Measurements from ENCODE around the gene P4HB.

The P4HB gene

GRCh38 chr17:81821147-81821546 is 39.2 kb downstream of the P4HB start:
- CTCF ChIA-PET: interaction anchor here (0.7 to 1.8 kb wide), 4 partner anchors 12 to 314 kb away, joined by 3 to 12 read pairs (median 5); partner anchors contain the start of genes MCRIP1 and PPP1R27
- peaks cover 10% of the 10 kb centered on the region for H3K4me1 ChIP-seq (ENCODE audit: control insufficient read depth, insufficient read depth, low read length)
- POLR2A ChIA-PET: interaction anchor here (0.7 to 2.1 kb wide), 6 partner anchors 12 to 118 kb away, joined by 3 to 9 read pairs (median 4); partner anchors contain the start of genes MCRIP1 and MRPL12
- no peak overlapping the region for H3K4me3 ChIP-seq (ENCODE audit: low read depth, low read length)
- peaks cover 0 to 10% of the 10 kb centered on the region in 2 experiments; a peak in 1 of 3 replicates for H3K36me3 ChIP-seq (ENCODE audit: control insufficient read depth in 2 of 2, insufficient read depth in 1 of 2, low read length in 2 of 2)
- no peaks in the 10 kb centered on the region for H3K9me3 ChIP-seq (ENCODE audit: control insufficient read depth, insufficient read depth, low read depth, low read length)
- 0 out of 2 replicates have a peak overlapping the region, but pooled peaks have one; percentile 44 for H3K27ac ChIP-seq (ENCODE audit: extremely low read depth, low read depth, low read length)
- TF ChIP-seq KLF1 (tag by site-specific recombination; IDR thresholded peaks at IDR 0.05) (peak; percentile 4; the same call in 1 of the 2 replicates), PRDM4 (tag by site-specific recombination; IDR thresholded peaks at IDR 0.05) (no peak), ZNF677 (tag by site-specific recombination; IDR thresholded peaks at IDR 0.05) (no peak), SCRT2 (tag by site-specific recombination; IDR thresholded peaks at IDR 0.05) (peak; percentile 42; the same call in 1 of the 2 replicates), ZBTB10 (tag by site-specific recombination; IDR thresholded peaks at IDR 0.05) (0 out of 2 replicates have a peak, but pooled peaks have one; percentile 10), KLF17 (tag by site-specific recombination; IDR thresholded peaks at IDR 0.05) (0 out of 2 replicates have a peak, but pooled peaks have one; percentile 18), PRDM6 (tag by site-specific recombination; IDR thresholded peaks at IDR 0.05) (no peak), ZNF221 (tag by site-specific recombination; IDR thresholded peaks at IDR 0.05; ENCODE audit: borderline replicate concordance) (no peak), GLIS2 (tag by site-specific recombination; IDR thresholded peaks at IDR 0.05) (0 out of 2 replicates have a peak, but pooled peaks have one; percentile 10)

- ChIA-PET POLR2A (interaction anchor here (0.6 to 1.1 kb wide), 4 partner anchors 13 to 140 kb away, joined by 3 to 5 read pairs (median 4); partner anchors contain the start of gene MCRIP1), CTCF (no interaction called here)
- no peaks in the 10 kb centered on the region for H3K9me3 ChIP-seq (ENCODE audit: control insufficient read depth, insufficient read depth, low read depth, low read length)
- H3K36me3 ChIP-seq (ENCODE audit: control insufficient read depth in 2 of 2, insufficient read depth in 1 of 2, low read length in 2 of 2): peaks cover 0 to 10% of the 10 kb centered on the region in 2 experiments; a peak in 1 of 3 replicates
- peak; percentile 3; the same call in 1 of the 2 replicates for TF ChIP-seq GLIS2 (tag by site-specific recombination; IDR thresholded peaks at IDR 0.05)
- TF ChIP-seq ZNF23 (tag by site-specific recombination; IDR thresholded peaks at IDR 0.05; ENCODE audit: borderline replicate concordance): no peak
- no peak for TF ChIP-seq GLI4 (tag by site-specific recombination; IDR thresholded peaks at IDR 0.05)
- H3K27ac ChIP-seq (ENCODE audit: extremely low read depth, low read depth, low read length): no peak overlapping the region
- peaks cover 19% of the 10 kb centered on the region for H3K4me1 ChIP-seq (ENCODE audit: control insufficient read depth, insufficient read depth, low read length)
- H3K4me3 ChIP-seq (ENCODE audit: low read depth, low read length): no peak overlapping the region
These were observed 40.6 kb downstream of the P4HB start for GRCh38 chr17:81819708-81820107.

GRCh38 chr17:81817758-81818147 is 42.6 kb downstream of the P4HB start:
- Histone ChIP-seq H3K9me3 (ENCODE audit: control insufficient read depth, insufficient read depth, low read depth, low read length) (no peaks in the 10 kb centered on the region), H3K36me3 (ENCODE audit: control insufficient read depth in 2 of 2, insufficient read depth in 1 of 2, low read length in 2 of 2) (peaks cover 0 to 3% of the 10 kb centered on the region in 2 experiments; a peak in 1 of 3 replicates), H3K4me1 (ENCODE audit: control insufficient read depth, insufficient read depth, low read length) (peaks cover 20% of the 10 kb centered on the region), H3K27ac (ENCODE audit: extremely low read depth, low read depth, low read length) (no peak overlapping the region), H3K4me3 (ENCODE audit: low read depth, low read length) (no peak overlapping the region)
- ChIA-PET CTCF (interaction anchor here (0.6 to 0.9 kb wide), 4 partner anchors 10 to 790 kb away, joined by 3 to 4 read pairs (median 4); no protein-coding TSS in a partner anchor), POLR2A (interaction anchor here (0.6 to 1.4 kb wide), 3 partner anchors 10 to 137 kb away, joined by 3 to 6 read pairs (median 4); no protein-coding TSS in a partner anchor)
- no peak for TF ChIP-seq ZNF423 (tag by site-specific recombination; IDR thresholded peaks at IDR 0.05)
- peak; percentile 51; the same call in 1 of the 2 replicates for TF ChIP-seq ZNF600 (tag by site-specific recombination; IDR thresholded peaks at IDR 0.05)

Measured in HEK293 (cell line).